ENCODE measurements around the gene NFYA. TPM values are rescaled to one million over a fixed set of nuclear protein-coding genes. Genes with fewer than 3 reads are reported as not detected.

Gene NFYA
- total RNA-seq: 19.2 and 19.3 TPM in 2 replicates

GRCh38 chr6:41072836-41073202, at the start of gene NFYA:
NFYA (plus strand) TSS chr6:41072974; CDS start chr6:41079090, 6,116 bp downstream.
- DNase-seq (ENCODE audit: low read depth, low spot score): peak; percentile 97

DNA sequence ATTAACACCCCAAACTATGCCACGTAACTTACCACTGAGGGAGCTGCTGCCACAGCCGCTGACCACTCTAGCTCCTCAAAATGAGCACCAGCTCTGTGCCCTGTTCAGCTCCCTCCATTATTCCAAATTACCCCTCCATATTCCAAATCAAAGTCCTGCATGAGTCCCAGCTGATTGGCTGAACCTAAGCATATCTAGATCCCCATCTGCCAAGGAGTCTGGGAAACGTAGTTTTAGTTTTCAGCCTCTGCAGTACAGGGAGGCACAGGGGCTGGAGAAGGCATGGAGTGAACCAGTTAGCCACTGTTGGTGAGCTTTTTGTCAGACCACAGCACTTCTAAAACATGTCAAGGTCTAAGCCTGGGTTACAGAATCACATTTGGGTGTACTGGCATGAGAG, 49.7 kb upstream of the NFYA start:
- DNase-seq (ENCODE audit: low read depth, low spot score): no peak

- no peak for DNase-seq (ENCODE audit: low read depth, low spot score)
These were observed 46.7 kb upstream of the NFYA start for GRCh38 chr6:41025966-41026530.

- DNase-seq (ENCODE audit: low read depth, low spot score): no peak
These were observed 45.5 kb upstream of the NFYA start for GRCh38 chr6:41027241-41027640.

- peak; percentile 32 for DNase-seq (ENCODE audit: low read depth, low spot score)
These were observed 44.8 kb upstream of the NFYA start for GRCh38 chr6:41027799-41028560.

DNA sequence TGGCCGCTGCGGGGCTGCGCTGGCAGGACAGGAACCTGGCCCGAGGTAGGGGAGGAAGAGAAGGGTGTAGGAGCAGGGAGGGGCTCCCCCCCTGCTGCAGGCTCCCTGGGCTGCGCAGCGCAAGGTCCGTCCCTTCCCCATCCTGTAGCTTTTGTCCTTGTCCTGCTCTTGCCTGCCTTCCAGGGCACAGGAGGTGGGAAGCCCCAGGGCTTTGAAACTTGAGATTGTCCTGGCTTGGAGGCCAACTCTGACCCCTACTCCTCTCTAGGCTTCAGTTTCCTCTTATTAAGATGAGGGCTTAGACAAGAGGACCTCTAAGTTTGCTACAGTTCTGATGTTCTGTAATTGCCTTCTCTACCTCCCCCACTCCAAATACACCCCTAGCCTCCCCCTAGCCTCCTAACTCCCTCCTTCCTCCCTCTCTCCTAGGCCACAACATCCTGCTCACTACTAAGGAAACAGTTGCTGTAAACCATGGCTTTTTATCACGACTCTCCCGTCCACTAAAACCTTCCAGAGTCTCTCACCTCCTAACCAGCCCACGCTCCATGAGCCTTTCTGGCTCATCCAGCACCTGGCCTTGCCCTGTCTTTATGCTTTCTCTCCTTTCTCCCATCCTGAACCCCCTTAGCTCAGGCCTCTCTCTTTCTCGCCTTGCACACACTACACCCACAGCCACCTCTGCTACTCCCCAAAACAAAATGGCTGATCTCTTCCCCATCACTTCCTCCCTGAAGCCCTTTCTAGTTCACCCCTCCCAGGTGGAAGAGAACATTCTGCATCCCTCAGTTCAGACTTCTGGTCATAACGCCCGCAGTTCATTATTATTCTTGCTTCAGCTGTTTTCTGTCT, 44.0 kb upstream of the NFYA start:
- no peak for DNase-seq (ENCODE audit: low read depth, low spot score)

GRCh38 chr6:41032830-41033229, 39.9 kb upstream of the NFYA start:
- no peak for DNase-seq (ENCODE audit: low read depth, low spot score)

- DNase-seq (ENCODE audit: low read depth, low spot score): no peak
These were observed 39.0 kb upstream of the NFYA start for GRCh38 chr6:41033776-41034175.

DNA sequence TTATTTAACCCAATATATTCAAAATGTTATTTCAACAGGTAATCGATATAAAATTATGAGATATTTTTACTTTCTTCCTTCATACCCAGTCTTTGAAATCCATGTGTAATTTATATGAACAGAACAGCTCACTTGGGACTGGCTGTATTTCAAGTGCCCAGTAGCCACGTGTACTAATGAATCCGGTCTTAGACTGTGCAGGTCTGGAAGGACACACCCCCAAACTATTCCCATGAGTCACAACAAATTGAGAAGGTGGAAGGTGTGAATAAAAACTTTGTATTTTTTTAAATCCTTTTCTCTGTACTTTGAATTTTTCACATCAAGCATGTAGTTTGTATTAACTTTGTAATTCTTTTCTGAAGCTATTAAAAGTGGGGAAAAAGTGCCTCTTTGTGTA, 36.6 kb upstream of the NFYA start:
- no peak for DNase-seq (ENCODE audit: low read depth, low spot score)

DNA sequence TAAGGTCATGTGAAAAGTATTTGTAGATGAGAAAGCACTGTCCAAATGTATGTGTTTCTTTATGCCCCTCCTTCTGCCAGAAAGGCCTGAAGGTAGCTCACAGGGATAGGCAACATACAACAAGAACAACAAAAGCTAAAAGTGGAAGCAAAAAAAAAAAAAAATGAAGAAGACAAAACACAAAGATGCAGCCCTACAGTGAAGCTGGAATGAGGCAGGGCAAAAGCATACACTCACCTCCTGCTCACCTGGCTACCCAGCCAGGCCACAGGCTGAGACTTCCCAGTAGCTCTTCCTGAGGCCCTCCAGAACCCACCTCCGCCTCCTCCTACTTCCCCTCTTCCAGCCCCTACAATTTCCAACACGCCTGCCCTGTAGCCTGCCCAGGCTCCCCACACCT, 36.2 kb upstream of the NFYA start:
- no peak for DNase-seq (ENCODE audit: low read depth, low spot score)

GRCh38 chr6:41037107-41037900, 35.5 kb upstream of the NFYA start:
- DNase-seq (ENCODE audit: low read depth, low spot score): no peak

- DNase-seq (ENCODE audit: low read depth, low spot score): no peak
These were observed 34.6 kb upstream of the NFYA start for GRCh38 chr6:41038205-41038604.

DNA sequence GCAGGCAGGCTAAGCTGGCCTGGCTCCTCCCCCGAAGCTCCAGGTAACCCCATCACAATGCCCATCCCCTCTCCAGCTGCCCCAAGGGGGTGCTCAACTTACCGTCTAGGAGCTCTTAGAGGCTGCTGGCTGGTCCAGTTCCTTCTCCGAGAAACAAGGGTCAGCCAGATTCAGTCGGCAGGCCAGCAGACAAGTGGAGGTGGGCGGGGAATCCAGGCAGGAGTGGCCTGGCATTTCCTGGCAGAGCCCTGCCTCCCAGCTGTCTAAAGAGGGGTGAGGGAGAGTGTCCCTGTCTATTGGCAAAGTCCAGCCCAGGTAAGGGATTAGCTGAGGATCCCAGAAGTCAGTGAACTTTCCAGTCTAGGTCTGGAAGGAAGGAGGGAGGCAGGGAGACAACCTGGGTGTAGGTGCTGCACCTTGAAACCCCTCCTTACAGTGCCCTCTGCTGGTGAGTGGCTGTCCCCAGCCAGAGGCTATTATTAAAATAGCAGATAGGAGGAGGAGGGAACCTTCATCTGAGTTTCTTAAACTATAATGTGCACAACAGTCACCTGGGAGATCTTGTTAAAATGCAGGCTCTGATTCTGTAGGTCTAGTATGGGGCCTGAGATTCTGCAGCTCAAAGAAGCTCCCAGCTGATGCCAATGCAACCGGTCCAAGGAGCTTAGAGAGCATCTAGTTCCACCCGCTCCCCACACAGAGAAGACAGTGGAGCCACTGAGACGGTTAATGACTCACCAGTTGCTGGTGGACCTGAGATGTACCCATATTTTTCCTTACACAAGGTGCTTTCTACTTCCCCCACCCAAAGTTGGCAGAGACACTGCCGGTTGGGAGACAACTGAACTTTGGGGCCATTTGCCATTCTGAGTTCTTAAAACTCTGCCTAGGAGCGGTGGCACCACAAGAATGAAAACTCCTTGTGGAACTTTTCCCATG, 33.4 kb upstream of the NFYA start, which contains the start of gene UNC5CL:
TSS of gene UNC5CL (minus strand) at position 162 of the 939 bp plus-strand sequence. CDS start 4,147 bp downstream, outside the sequence.
- DNase-seq (ENCODE audit: low read depth, low spot score): no peak

- no peak for DNase-seq (ENCODE audit: low read depth, low spot score)
These were observed 32.5 kb upstream of the NFYA start for GRCh38 chr6:41040101-41040939.

- DNase-seq (ENCODE audit: low read depth, low spot score): no peak
These were observed 31.7 kb upstream of the NFYA start for GRCh38 chr6:41040940-41041536.

DNA sequence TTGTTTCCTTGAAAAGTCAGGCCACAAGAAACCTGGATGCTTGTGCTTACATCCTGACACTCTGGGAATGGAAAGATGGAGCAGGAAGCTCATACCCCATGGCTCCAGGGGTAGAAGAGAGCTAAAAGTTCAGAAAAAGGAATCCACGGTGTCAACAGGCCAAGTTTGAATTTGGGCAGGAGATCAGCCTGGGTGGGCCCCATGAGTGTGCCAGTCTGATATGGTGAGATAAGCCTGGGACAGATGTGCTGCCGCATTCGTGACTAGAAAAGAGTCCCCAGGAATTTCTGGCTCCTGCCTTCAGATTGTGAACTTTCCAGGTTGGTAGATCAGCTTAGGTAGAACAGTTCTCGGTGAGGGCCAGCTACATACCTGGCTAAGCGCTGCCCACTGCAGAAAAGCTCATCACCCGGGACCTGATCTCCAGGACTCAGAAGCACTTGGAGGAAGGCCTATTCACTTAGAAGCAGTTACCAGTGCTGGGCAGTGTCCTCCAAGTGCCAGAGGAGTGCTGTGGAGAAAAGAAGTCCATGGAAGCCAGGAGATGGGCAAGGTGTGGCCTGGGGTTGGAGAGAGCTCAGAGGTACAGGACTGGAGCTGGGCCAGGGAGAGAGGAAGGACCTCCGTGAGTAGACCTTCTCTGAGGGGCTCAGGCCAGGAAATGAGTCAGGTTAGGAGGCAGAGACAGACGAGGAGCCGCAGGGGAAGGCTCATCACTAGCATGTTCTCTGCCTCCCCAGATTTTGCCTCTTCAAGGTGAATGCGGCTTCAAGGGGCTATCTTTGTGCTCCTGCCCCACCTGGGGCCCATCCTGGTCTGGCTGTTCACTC, 30.3 kb upstream of the NFYA start, which contains the start of gene TSPO2:
TSS of gene TSPO2 (plus strand) at position 242 of the 830 bp plus-strand sequence. CDS start at position 761, 519 bp downstream.
- DNase-seq (ENCODE audit: low read depth, low spot score): no peak

GRCh38 chr6:41043151-41043550, 29.6 kb upstream of the NFYA start:
- DNase-seq (ENCODE audit: low read depth, low spot score): no peak

GRCh38 chr6:41045664-41046063, 27.1 kb upstream of the NFYA start:
- no peak for DNase-seq (ENCODE audit: low read depth, low spot score)
